Panc1 (cell line): Measurements from ENCODE around the gene NHEJ1. TPM values are rescaled to one million over a fixed set of nuclear protein-coding genes. Genes with fewer than 3 reads are reported as not detected.

ENCODE experiments used
- ATAC-seq: fragments of 200-7000 bp; cut with Tn5 transposase; 2 replicates; pipeline ENCODE4 v1.9.1; 2020; ENCODE audit warnings: mild to moderate bottlenecking, moderate library complexity
- BruUV-seq: library from RNA; stranded (reverse); fragments of 400-500 nt; replicated peaks from 2 replicates; lab custom pipeline; 2021; lab: Mats Ljungman, UMichigan
- CTCF ChIA-PET: fragments of 300-600 bp; sonication (Branson Sonifier 250); formaldehyde crosslinking; loops from one replicate; lab custom pipeline; 2022; ENCODE audit warnings: antibody characterized with exemption; lab: Charles Lee
- POLR2A ChIA-PET: fragments of 300-600 bp; sonication (Branson Sonifier 250); formaldehyde crosslinking; loops from one replicate; lab custom pipeline; 2022; ENCODE audit warnings: antibody characterized with exemption; lab: Charles Lee
- DNase-seq: peaks from one replicate; pipeline ENCODE4 v3.0.0-alpha.2; 2010; ENCODE audit warnings: low read depth, low spot score
- H3K27ac ChIP-seq: 2 replicates; pipeline ENCODE4 v1.5.1; 2011; ENCODE audit warnings: mild to moderate bottlenecking, low read length, inconsistent platforms
- H3K27me3 ChIP-seq: fragments of 200-500 bp; sonication (Bioruptor generic); 2 replicates; pipeline ENCODE4 v1.6.0; 2014; ENCODE audit warnings: low read length, inconsistent platforms; ENCODE audit not compliant: control insufficient read depth, insufficient read depth
- H3K36me3 ChIP-seq: fragments of 200-500 bp; sonication (Bioruptor generic); 2 replicates; pipeline ENCODE4 v1.5.1; 2014; ENCODE audit warnings: inconsistent platforms, mild to moderate bottlenecking, low read length, moderate library complexity; ENCODE audit not compliant: control insufficient read depth, insufficient read depth
- H3K4me1 ChIP-seq: 2 replicates; pipeline ENCODE4 v1.5.1; 2011; ENCODE audit warnings: inconsistent platforms, mild to moderate bottlenecking, low read length, moderate library complexity; ENCODE audit not compliant: control insufficient read depth, insufficient read depth
- H3K4me3 ChIP-seq, 2 experiments: 2 replicates each; pipeline ENCODE4 v1.5.1; 2011 to 2012; ENCODE audit warnings: low read depth in 2 of 2, low read length in 2 of 2, mild to moderate bottlenecking in 2 of 2, inconsistent platforms in 1 of 2, moderate library complexity in 1 of 2
- H3K9me3 ChIP-seq: fragments of 200-500 bp; sonication (Bioruptor generic); 2 replicates; pipeline ENCODE4 v1.5.1; 2014; ENCODE audit warnings: low read depth, mild to moderate bottlenecking, inconsistent platforms, low read length, moderate library complexity; ENCODE audit not compliant: control insufficient read depth, insufficient read depth
- CTCF ChIP-seq: fragments of 450-650 bp; IDR thresholded peaks from 2 replicates; pipeline ENCODE4 v1.5.1; 2017; ENCODE audit warnings: mild to moderate bottlenecking
- POLR2AphosphoS5 ChIP-seq: IDR thresholded peaks from 2 replicates; pipeline ENCODE4 v1.6.1; 2012; ENCODE audit warnings: mild to moderate bottlenecking, low read depth, low read length, moderate library complexity
- REST ChIP-seq, 2 experiments: IDR thresholded peaks; 2 replicates each; pipeline ENCODE4 v1.6.1; 2011 to 2012; ENCODE audit warnings: low read depth in 2 of 2, control low read depth in 1 of 2, low read length in 1 of 2, mild to moderate bottlenecking in 1 of 2, moderate library complexity in 1 of 2; ENCODE audit not compliant: insufficient read depth in 1 of 2
- SIN3A ChIP-seq: IDR thresholded peaks from 2 replicates; pipeline ENCODE4 v1.6.1; 2012; ENCODE audit warnings: low read depth, mild to moderate bottlenecking, low read length, moderate library complexity, borderline replicate concordance; ENCODE audit not compliant: insufficient read depth
- TCF7L2 ChIP-seq: IDR thresholded peaks from 2 replicates; pipeline ENCODE4 v1.6.1; 2011; ENCODE audit warnings: mild to moderate bottlenecking, low read depth, low read length, inconsistent platforms
- in situ Hi-C: cut with HindIII; loops from 2 replicates; pipeline ENCODE4 v1.10.0; 2016; ENCODE audit warnings: low sequenced_read_pairs, low pct_unique_long_range_greater_than_20kb
- intact Hi-C: fragments of 100-400 bp; cut with micrococcal nuclease; formaldehyde crosslinking; loops from one replicate; pipeline ENCODE4 v1.10.0; 2022; ENCODE audit not compliant: unreplicated experiment
- total RNA-seq: library from RNA; stranded (reverse); gene quantifications from one replicate; pipeline ENCODE4 v1.2.1, GENCODE V29; 2021; ENCODE audit not compliant: unreplicated experiment

The NHEJ1 gene
- total RNA-seq, 1 experiment from 2014 or later = 18.2 TPM

GRCh38 chr2:219104107-219105035 is 56.2 kb downstream of the NHEJ1 start:
- H3K9me3 ChIP-seq = no peaks in the 10 kb centered on the region
- TF ChIP-seq CTCF = peak; percentile 90
- TF ChIP-seq REST (IDR thresholded peaks at IDR 0.05; ENCODE audit: insufficient read depth in 1 of 2, low read depth in 2 of 2, low read length in 1 of 2) = no peak
- no peak for TF ChIP-seq SIN3A
- intact Hi-C loops = no loop called here
- DNase-seq (no peak), ATAC-seq (peak; percentile 80)
- no peaks in the 10 kb centered on the region for H3K27me3 ChIP-seq
- POLR2A ChIA-PET = interaction anchor here (0.7 kb wide), 1 partner anchor 209 kb away, joined by 4 read pairs; no protein-coding TSS in a partner anchor
- no peaks in the 10 kb centered on the region for H3K36me3 ChIP-seq
- no peak overlapping the region for H3K27ac ChIP-seq
- BruUV-seq = no TSS peak
- CTCF ChIA-PET = interaction anchor here (0.6 to 1.2 kb wide), 14 partner anchors 11 to 419 kb away, joined by 3 to 8 read pairs (median 4); no protein-coding TSS in a partner anchor
- H3K4me3 ChIP-seq = no peak overlapping the region
- H3K4me1 ChIP-seq = no peaks in the 10 kb centered on the region
- in situ Hi-C loops = no loop called here

- Histone ChIP-seq H3K9me3 (no peaks in the 10 kb centered on the region), H3K4me1 (no peaks in the 10 kb centered on the region), H3K27me3 (no peaks in the 10 kb centered on the region), H3K4me3 (no peak overlapping the region), H3K36me3 (no peaks in the 10 kb centered on the region), H3K27ac (no peak overlapping the region)
- TF ChIP-seq SIN3A (no peak), POLR2AphosphoS5 (no peak), CTCF (no peak), REST (IDR thresholded peaks at IDR 0.05; ENCODE audit: insufficient read depth in 1 of 2, low read depth in 2 of 2, low read length in 1 of 2) (no peak), TCF7L2 (no peak)
- intact Hi-C loops (no loop called here), in situ Hi-C loops (no loop called here)
- CTCF ChIA-PET = no interaction called here
- BruUV-seq = no TSS peak
- DNase-seq (no peak), ATAC-seq (no peak)
- POLR2A ChIA-PET = interaction anchor here (0.6 kb wide), 2 partner anchors 11 to 77 kb away, joined by 4 read pairs; no protein-coding TSS in a partner anchor
These were observed 61.3 kb downstream of the NHEJ1 start for GRCh38 chr2:219099329-219099728.
